AG04450 (cell line): Measurements from ENCODE around the gene POLR2I. TPM values are rescaled to one million over a fixed set of nuclear protein-coding genes. Genes with fewer than 3 reads are reported as not detected.
"Not testable (repeated sequence)": the region's sequence is repeated elsewhere in the genome, so short reads cannot be mapped to it uniquely, and the experiment has no call there.

Source experiments
- CTCF ChIA-PET: fragments of 300-600, 350-600 bp; formaldehyde crosslinking; extraction: SDS; loops from one replicate; lab custom pipeline; 2022; ENCODE audit warnings: antibody characterized with exemption, inconsistent platforms; lab: Charles Lee
- POLR2A ChIA-PET: fragments of 350-600 bp; formaldehyde crosslinking; extraction: SDS; loops from one replicate; lab custom pipeline; 2021; ENCODE audit warnings: antibody characterized with exemption, inconsistent platforms; lab: Yijun Ruan, JAX
- DNase-seq: peaks from one replicate; pipeline ENCODE4 v3.0.0-alpha.2; 2011; ENCODE audit warnings: low read depth, low spot score
- H3K27ac ChIP-seq: one replicate; pipeline ENCODE4 v1.5.1; 2012; ENCODE audit warnings: low read depth, low read length, control low read depth
- H3K27me3 ChIP-seq: one replicate; pipeline ENCODE4 v1.6.0; 2012; ENCODE audit warnings: low read length; ENCODE audit not compliant: control insufficient read depth, insufficient read depth
- H3K4me3 ChIP-seq: 2 replicates; pipeline ENCODE4 v1.5.1; 2011; ENCODE audit warnings: mild to moderate bottlenecking, low read depth, low read length, control low read depth
- H3K9me3 ChIP-seq: 2 replicates; pipeline ENCODE4 v1.5.1; 2012; ENCODE audit warnings: low read length; ENCODE audit not compliant: control insufficient read depth, insufficient read depth
- polyA plus RNA-seq: library from polyadenylated mRNA; depleted of rRNA; stranded (reverse); fragments of >200 nt; gene quantifications from 2 replicates; pipeline ENCODE4 v1.2.3, GENCODE V29; 2011
- TF ChIP-seq, protein P1 (sequence below): IDR thresholded peaks from 2 replicates; pipeline ENCODE4 v1.5.1; 2011; ENCODE audit warnings: low read depth, low read length, control low read depth, inconsistent platforms

The POLR2I gene
- polyA plus RNA-seq, 1 experiment: 37.7 TPM

DNA sequence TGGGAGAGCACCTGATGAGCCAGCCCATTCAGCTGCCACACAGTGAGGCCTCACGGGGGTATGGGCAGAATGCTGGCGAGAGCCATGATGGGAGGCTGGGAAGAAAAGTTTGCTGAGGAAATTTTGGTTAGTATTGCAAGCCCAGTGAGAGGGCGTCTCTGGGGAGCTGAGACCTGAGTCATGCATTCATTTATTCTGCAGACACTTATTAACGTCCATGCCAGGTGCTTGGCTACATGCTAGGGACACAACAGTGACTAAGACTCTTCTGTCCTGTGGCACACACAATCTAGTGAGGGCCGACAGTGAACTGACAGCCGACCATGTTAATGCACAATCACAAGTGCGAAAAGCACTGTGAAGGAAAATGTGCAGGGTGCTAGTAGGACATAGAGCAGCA lies 32.8 kb downstream of the POLR2I start:
- CTCF ChIA-PET: interaction anchor here (0.6 kb wide), 1 partner anchor 82 kb away, joined by 6 read pairs; no protein-coding TSS in a partner anchor
- Histone ChIP-seq H3K4me3 (no peak overlapping the region), H3K27ac (no peak overlapping the region), H3K27me3 (no peaks in the 10 kb centered on the region), H3K9me3 (no peaks in the 10 kb centered on the region)
- POLR2A ChIA-PET: no interaction called here
- TF ChIP-seq, protein P1, sequence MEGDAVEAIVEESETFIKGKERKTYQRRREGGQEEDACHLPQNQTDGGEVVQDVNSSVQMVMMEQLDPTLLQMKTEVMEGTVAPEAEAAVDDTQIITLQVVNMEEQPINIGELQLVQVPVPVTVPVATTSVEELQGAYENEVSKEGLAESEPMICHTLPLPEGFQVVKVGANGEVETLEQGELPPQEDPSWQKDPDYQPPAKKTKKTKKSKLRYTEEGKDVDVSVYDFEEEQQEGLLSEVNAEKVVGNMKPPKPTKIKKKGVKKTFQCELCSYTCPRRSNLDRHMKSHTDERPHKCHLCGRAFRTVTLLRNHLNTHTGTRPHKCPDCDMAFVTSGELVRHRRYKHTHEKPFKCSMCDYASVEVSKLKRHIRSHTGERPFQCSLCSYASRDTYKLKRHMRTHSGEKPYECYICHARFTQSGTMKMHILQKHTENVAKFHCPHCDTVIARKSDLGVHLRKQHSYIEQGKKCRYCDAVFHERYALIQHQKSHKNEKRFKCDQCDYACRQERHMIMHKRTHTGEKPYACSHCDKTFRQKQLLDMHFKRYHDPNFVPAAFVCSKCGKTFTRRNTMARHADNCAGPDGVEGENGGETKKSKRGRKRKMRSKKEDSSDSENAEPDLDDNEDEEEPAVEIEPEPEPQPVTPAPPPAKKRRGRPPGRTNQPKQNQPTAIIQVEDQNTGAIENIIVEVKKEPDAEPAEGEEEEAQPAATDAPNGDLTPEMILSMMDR: no peak
- no peak for DNase-seq

DNA sequence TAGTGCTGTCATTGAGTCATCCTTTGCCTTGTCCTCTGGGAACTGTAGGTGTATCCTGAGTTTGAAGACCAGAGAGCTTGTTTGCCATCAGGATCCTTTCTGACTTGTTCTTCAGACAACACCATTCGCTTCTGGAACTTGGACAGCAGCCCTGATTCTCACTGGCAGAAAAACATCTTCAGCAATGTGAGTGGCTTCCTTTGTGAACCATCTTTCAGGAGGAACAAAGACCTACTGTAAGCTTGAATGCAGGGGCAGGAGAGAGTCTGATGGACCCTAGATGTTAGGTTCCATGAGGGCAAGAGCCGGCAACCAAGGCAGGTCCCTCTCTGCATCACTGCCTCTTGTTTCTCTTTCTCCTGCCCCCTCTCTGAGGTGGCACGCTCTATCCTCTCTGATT lies 33.3 kb downstream of the POLR2I start:
- H3K27ac ChIP-seq: no peak overlapping the region
- H3K27me3 ChIP-seq: no peaks in the 10 kb centered on the region
- POLR2A ChIA-PET: no interaction called here
- no peaks in the 10 kb centered on the region for H3K9me3 ChIP-seq
- no peak overlapping the region for H3K4me3 ChIP-seq
- TF ChIP-seq, protein P1: no peak
- no peak for DNase-seq
- CTCF ChIA-PET: no interaction called here

DNA sequence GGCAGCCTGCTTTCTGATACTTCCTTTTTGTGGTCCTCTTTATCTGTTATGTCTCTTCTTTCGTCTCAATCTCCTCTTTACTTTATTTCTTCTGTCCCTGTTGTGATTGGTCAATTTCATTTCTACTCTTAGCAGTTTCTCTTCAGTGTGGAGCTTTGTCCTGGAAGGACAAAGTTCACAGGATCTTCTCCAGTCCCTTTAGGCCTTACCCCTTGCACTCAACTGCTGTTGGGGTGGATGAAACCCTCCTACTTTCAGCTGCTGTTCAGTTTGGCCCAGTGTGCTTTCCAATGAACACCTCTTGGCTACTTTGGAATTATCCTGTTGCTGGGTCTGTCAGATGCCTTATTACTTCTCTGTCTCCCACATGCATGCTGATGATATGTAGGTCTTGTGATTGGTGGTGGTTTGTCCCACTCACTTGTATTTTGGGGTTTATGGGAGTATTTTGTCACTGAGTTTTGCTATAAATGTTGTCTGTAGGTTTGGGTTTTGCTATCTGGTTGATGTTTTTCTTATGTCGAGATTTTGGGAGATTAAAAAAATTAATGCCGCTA lies 35.2 kb downstream of the POLR2I start:
- Histone ChIP-seq H3K27ac (no peak overlapping the region), H3K9me3 (no peaks in the 10 kb centered on the region), H3K4me3 (no peak overlapping the region), H3K27me3 (no peaks in the 10 kb centered on the region)
- ChIA-PET POLR2A (no interaction called here), CTCF (interaction anchor here (1.7 kb wide), 1 partner anchor 25 kb away, joined by 3 read pairs; the partner anchor contains the start of gene THAP8)
- TF ChIP-seq, protein P1: no peak
- DNase-seq: no peak

DNA sequence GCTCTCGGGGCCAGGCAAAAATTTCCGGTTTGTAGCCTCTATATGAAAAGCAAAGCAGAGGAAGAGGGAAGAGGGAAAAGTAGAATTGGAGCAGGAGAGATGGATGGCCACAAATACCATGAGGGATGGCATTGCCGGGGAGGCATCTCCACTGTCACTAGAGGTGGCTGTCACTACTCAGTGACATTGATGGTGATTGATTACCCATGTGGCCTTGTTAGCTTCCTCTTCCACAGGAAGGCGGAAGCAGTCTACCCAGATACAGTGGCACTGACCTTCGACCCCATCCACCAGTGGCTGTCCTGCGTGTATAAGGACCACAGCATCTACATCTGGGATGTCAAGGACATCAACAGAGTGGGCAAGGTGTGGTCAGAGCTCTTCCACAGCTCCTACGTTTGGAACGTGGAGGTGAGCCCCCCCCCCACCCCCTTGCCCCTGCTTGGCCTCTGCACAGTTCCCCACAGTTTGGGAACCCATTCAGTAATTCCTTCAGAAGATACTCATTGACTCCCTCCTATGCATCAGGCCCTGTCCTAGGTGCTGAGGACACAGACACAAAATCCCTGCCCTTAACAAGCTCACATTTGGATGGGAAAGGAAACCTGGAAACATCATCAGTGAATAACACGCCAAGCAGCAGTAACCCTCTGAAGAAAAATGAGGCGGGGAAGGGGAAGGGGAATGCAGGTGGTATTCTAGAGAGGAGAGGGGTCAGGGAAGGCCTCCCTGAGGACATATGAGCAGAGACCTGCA lies 41.4 kb downstream of the POLR2I start:
- TF ChIP-seq, protein P1: no peak
- ChIA-PET CTCF (no interaction called here), POLR2A (no interaction called here)

DNA sequence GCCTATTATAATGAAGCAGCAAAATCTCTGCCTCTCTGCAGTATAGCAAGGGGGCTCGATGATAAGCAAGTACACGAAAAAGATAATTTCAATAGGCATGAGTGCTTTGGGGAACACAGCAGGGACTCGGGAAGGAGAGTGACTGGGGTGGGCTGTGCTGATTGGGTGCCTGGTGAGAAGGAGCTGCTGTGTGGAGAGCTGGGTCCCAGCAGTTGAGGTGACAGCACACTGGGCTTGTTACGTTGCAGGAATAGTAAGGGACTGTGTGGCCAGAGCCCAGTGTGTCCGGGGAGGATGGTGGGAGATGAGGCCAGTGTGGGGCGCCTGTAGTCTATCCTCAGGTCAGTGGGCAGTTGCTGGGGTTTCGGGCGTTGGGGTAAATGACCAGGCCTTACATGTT lies 42.6 kb downstream of the POLR2I start:
- H3K9me3 ChIP-seq: no peaks in the 10 kb centered on the region; the same call in 1 of the 2 replicates
- TF ChIP-seq, protein P1: no peak
- CTCF ChIA-PET: no interaction called here
- no peaks in the 10 kb centered on the region for H3K27me3 ChIP-seq
- no peak for DNase-seq
- no peak overlapping the region for H3K27ac ChIP-seq
- POLR2A ChIA-PET: no interaction called here
- H3K4me3 ChIP-seq: no peak overlapping the region

More for the DNA sequence above, 41.4 kb downstream of the POLR2I start:
- no peak overlapping the region for H3K27ac ChIP-seq
- no peaks in the 10 kb centered on the region for H3K27me3 ChIP-seq
- H3K4me3 ChIP-seq: no peak overlapping the region
- H3K9me3 ChIP-seq: no peaks in the 10 kb centered on the region; the same call in 1 of the 2 replicates
- no peak for DNase-seq

DNA sequence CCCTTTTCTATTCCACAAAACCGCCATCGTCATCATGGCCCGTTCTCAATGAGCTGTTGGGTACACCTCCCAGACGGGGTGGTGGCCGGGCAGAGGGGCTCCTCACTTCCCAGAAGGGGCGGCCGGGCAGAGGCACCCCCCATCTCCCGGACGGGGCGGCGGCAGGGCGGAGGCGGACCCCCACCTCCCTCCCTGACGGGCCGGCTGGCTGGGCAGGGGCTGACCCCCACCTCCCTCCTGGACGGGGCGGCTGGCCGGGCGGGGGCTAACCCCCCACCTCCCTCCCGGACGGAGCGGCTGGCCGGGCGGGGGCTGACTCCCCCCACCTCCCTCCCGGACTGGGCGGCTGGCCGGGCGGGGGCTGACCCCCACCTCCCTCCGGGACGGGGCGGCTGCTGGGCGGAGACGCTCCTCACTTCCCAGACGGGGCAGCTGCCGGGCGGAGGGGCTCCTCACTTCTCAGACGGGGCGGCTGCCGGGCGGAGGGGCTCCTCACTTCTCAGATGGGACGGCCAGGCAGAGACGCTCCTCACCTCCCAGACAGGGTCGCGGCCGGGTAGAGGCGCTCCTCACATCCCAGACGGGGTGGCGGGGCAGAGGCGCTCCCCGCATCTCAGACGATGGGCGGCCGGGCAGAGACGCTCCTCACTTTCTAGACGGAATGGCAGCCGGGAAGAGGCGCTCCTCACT lies 45.7 kb downstream of the POLR2I start:
- H3K9me3 ChIP-seq, POLR2A ChIA-PET, CTCF ChIA-PET: not testable (repeated sequence)

More for the DNA sequence above, 45.7 kb downstream of the POLR2I start:
- H3K4me3 ChIP-seq, DNase-seq, H3K27ac ChIP-seq, H3K27me3 ChIP-seq: not testable (repeated sequence)
